K562 (cell line): Measurements from ENCODE around the gene ARHGEF7. TPM values are rescaled to one million over a fixed set of nuclear protein-coding genes. Genes with fewer than 3 reads are reported as not detected.

Source experiments
- ATAC-seq: fragments of 200-7000 bp; cut with Tn5 transposase; 3 replicates; pipeline ENCODE4 v1.9.1; 2020; ENCODE audit warnings: moderate library complexity
- BruUV-seq: library from RNA; stranded (reverse); fragments of 400-500 nt; replicated peaks from 2 replicates; lab custom pipeline; 2021; lab: Mats Ljungman, UMichigan
- CTCF ChIA-PET: fragments of 300-600 bp; formaldehyde crosslinking; extraction: SDS; loops from one replicate; lab custom pipeline; 2021; ENCODE audit warnings: low intra/inter-chr PET ratio; lab: Yijun Ruan, JAX
- POLR2A ChIA-PET: fragments of 300-600, 350-650 bp; sonication (Branson Sonifier 250); formaldehyde crosslinking; extraction: SDS; loops from one replicate; lab custom pipeline; 2021; ENCODE audit warnings: antibody characterized with exemption, inconsistent platforms; lab: Yijun Ruan, JAX
- DNase-seq, 4 experiments: peaks; one replicate each; pipeline versions ENCODE4 v3.0.0 to v3.0.0-alpha.2; 2011 to 2018; ENCODE audit warnings: low spot score in 3 of 4, mixed read lengths in 3 of 4; ENCODE audit errors: extremely low read depth in 1 of 4
- FAIRE-seq: peaks from 2 replicates; lab custom pipeline; 2011; peaks lifted over from hg19 to GRCh38; lab: Jason Lieb, UNC
- H2AFZ ChIP-seq: 2 replicates; pipeline ENCODE4 v1.6.0; 2011; ENCODE audit warnings: low read depth, low read length, control low read depth, inconsistent platforms
- H3K27ac ChIP-seq: fragments of 200-600 bp; 3 replicates; pipeline ENCODE4 v1.8.0; 2011; ENCODE audit warnings: low read depth, mild to moderate bottlenecking, control low read depth, inconsistent platforms, low read length, moderate library complexity, mixed read lengths; ENCODE audit errors: extremely low read depth
- H3K27me3 ChIP-seq, 2 experiments: fragments of 300-600 bp in 1 of 2; 2 replicates in 1 of 2; 3 replicates in 1 of 2; pipeline versions ENCODE4 v1.6.0 to v1.8.0; 2011; ENCODE audit warnings: inconsistent platforms in 2 of 2, low read length in 2 of 2, mild to moderate bottlenecking in 1 of 2, mixed read lengths in 1 of 2, moderate library complexity in 1 of 2; ENCODE audit not compliant: control insufficient read depth in 2 of 2, insufficient read depth in 2 of 2
- H3K36me3 ChIP-seq: fragments of 300-600 bp; 3 replicates; pipeline ENCODE4 v1.8.0; 2011; ENCODE audit warnings: mild to moderate bottlenecking, low read length, inconsistent platforms; ENCODE audit not compliant: control insufficient read depth, insufficient read depth
- H3K4me1 ChIP-seq, 2 experiments: fragments of 200-600 bp in 1 of 2; replicated peaks in 1 of 2; 2 replicates in 1 of 2; 3 replicates in 1 of 2; pipeline versions ENCODE4 v1.5.1 to v1.8.0; 2011; ENCODE audit warnings: inconsistent platforms in 2 of 2, low read length in 2 of 2, mild to moderate bottlenecking in 1 of 2, mixed read lengths in 1 of 2, moderate library complexity in 1 of 2; ENCODE audit not compliant: control insufficient read depth in 2 of 2, insufficient read depth in 2 of 2
- H3K4me2 ChIP-seq: 2 replicates; pipeline ENCODE4 v1.6.1; 2011; ENCODE audit warnings: low read length, control low read depth, inconsistent platforms, mixed read lengths; ENCODE audit not compliant: insufficient read depth
- H3K4me3 ChIP-seq: fragments of 200-600 bp; sonication (generic), shearing (Covaris generic); 2 replicates; pipeline ENCODE4 v1.5.1; 2016; ENCODE audit warnings: control low read depth, inconsistent platforms
- H3K79me2 ChIP-seq: fragments of 200-600 bp; 3 replicates; pipeline ENCODE4 v1.8.0; 2011; ENCODE audit warnings: low read length, inconsistent platforms; ENCODE audit not compliant: control insufficient read depth, insufficient read depth
- H3K9ac ChIP-seq, 2 experiments: 2 replicates each; pipeline versions ENCODE4 v1.6.0 to v1.6.1; 2011; ENCODE audit warnings: low read depth in 2 of 2, low read length in 2 of 2, control low read depth in 1 of 2, inconsistent platforms in 1 of 2, mild to moderate bottlenecking in 1 of 2, mixed read lengths in 1 of 2; ENCODE audit not compliant: insufficient read depth in 1 of 2
- H3K9me1 ChIP-seq: one replicate; pipeline ENCODE4 v1.6.0; 2011; ENCODE audit warnings: inconsistent platforms, mild to moderate bottlenecking, low read length, moderate library complexity; ENCODE audit not compliant: control insufficient read depth, insufficient read depth
- H3K9me3 ChIP-seq: replicated peaks from 2 replicates; pipeline ENCODE4 v1.5.1; 2011; ENCODE audit warnings: low read depth, low read length, inconsistent platforms; ENCODE audit not compliant: control insufficient read depth, insufficient read depth
- H4K20me1 ChIP-seq: replicated peaks from 2 replicates; pipeline ENCODE4 v1.6.1; 2011; ENCODE audit warnings: low read length, inconsistent platforms, mixed read lengths; ENCODE audit not compliant: control insufficient read depth, insufficient read depth
- BACH1 ChIP-seq: fragments of 200-800 bp; sonication (Bioruptor generic); IDR thresholded peaks from 2 replicates; pipeline ENCODE4 v1.6.1; 2016; ENCODE audit warnings: missing genetic modification characterization, missing compliant biosample characterization
- E2F5 ChIP-seq: sonication (generic); formaldehyde crosslinking; IDR thresholded peaks from 2 replicates; pipeline ENCODE4 v1.8.0; 2022; ENCODE audit warnings: mild to moderate bottlenecking, missing genetic modification reagents
- GMEB1 ChIP-seq: fragments of 250-450 bp; sonication (Bioruptor Pico); IDR thresholded peaks from 2 replicates; pipeline ENCODE4 v1.4.0; 2020; ENCODE audit warnings: mild to moderate bottlenecking
- HDAC3 ChIP-seq: fragments of 450-650 bp; IDR thresholded peaks from 2 replicates; pipeline ENCODE4 v1.6.1; 2018; ENCODE audit warnings: borderline replicate concordance, mild to moderate bottlenecking, moderate library complexity; ENCODE audit not compliant: partially characterized antibody
- HNRNPLL ChIP-seq: fragments of 200-400 bp; formaldehyde crosslinking; IDR thresholded peaks from 2 replicates; pipeline ENCODE4 v1.6.1; 2017; ENCODE audit warnings: low read length, low read depth, mild to moderate bottlenecking; ENCODE audit not compliant: poor library complexity, severe bottlenecking
- LEF1 ChIP-seq: fragments of 450-650 bp; IDR thresholded peaks from 2 replicates; pipeline ENCODE4 v1.6.1; 2016; ENCODE audit warnings: mild to moderate bottlenecking
- MTA1 ChIP-seq: fragments of 450-650 bp; IDR thresholded peaks from 2 replicates; pipeline ENCODE4 v1.6.1; 2017; ENCODE audit warnings: borderline replicate concordance
- PTRF ChIP-seq: fragments of 450-650 bp; IDR thresholded peaks from 2 replicates; pipeline ENCODE4 v1.6.1; 2016; ENCODE audit warnings: mild to moderate bottlenecking, missing genetic modification characterization, missing compliant biosample characterization
- RBM17 ChIP-seq: fragments of 200-400 bp; formaldehyde crosslinking; IDR thresholded peaks from 2 replicates; pipeline ENCODE4 v1.6.1; 2017; ENCODE audit warnings: low read depth, mild to moderate bottlenecking, low read length, borderline replicate concordance
- SNIP1 ChIP-seq: fragments of 450-650 bp; IDR thresholded peaks from 2 replicates; pipeline ENCODE4 v1.7.1; 2017; ENCODE audit warnings: low read depth, mild to moderate bottlenecking
- XRCC5 ChIP-seq: fragments of 200-400 bp; formaldehyde crosslinking; IDR thresholded peaks from 2 replicates; pipeline ENCODE4 v1.6.1; 2017; ENCODE audit warnings: low read depth, mild to moderate bottlenecking, low read length
- ZBTB12 ChIP-seq: fragments of 250-450 bp; sonication (Bioruptor Pico); IDR thresholded peaks from 2 replicates; pipeline ENCODE4 v1.4.0; 2020
- WGBS: fragments of 100-300 bp; shearing (Covaris generic); methylation state at CpG from one replicate; pipeline ENCODE4 v1.1.6; 2016; ENCODE audit warnings: low coverage, mixed read lengths; ENCODE audit not compliant: insufficient coverage; ENCODE audit errors: missing lambda C conversion rate; 5-methylcytosine and 5-hydroxymethylcytosine counted together
- in situ Hi-C: fragments of 300-500 bp; cut with MboI; formaldehyde crosslinking; loops from 4 replicates; pipeline ENCODE4 v1.15.0; 2018; ENCODE audit warnings: inconsistent platforms, mixed read lengths
- intact Hi-C: fragments of 100-400 bp; cut with micrococcal nuclease; formaldehyde crosslinking; loops from 2 replicates; pipeline ENCODE4 v1.14.2; 2022
- polyA plus RNA-seq, 8 experiments: library from polyadenylated mRNA; depleted of rRNA in 4 of 8; stranded (reverse) in 5 of 8; unstranded in 3 of 8; fragments of >200 nt; fragmentation: Nextera tagmentation in 2 of 8; fragmentation: Illumina TruSeq in 1 of 8; extraction: Ambion mirVana in 2 of 8; extraction: Trizol in 1 of 8; gene quantifications; 2 replicates each; pipeline versions ENCODE4 v1.2.1 to v1.2.3, GENCODE V29; 2011 to 2014; ENCODE audit warnings: inconsistent platforms in 1 of 8, missing spikeins in 1 of 8
- total RNA-seq, 7 experiments: library from RNA; depleted of rRNA in 6 of 7; stranded (reverse); fragments of >200 nt in 6 of 7; fragmentation: Illumina TruSeq in 2 of 7; extraction: Trizol in 2 of 7; gene quantifications; 2 replicates each; pipeline versions ENCODE4 v1.2.1 to v1.2.3, GENCODE V29; 2011 to 2021; ENCODE audit warnings: low replicate concordance in 1 of 7
- TF ChIP-seq, protein P1 (sequence below): IDR thresholded peaks from 3 replicates; pipeline ENCODE4 v1.6.1; 2011; ENCODE audit warnings: borderline replicate concordance, mild to moderate bottlenecking; ENCODE audit not compliant: insufficient read length, insufficient read depth

ARHGEF7 gene
- total and polyA plus RNA-seq, 9 of the 15 experiments (the other 6 are each of a cell fraction or from before 2014, with no cell fraction given): 2.1 to 26.8 (median 17.5) TPM

DNA sequence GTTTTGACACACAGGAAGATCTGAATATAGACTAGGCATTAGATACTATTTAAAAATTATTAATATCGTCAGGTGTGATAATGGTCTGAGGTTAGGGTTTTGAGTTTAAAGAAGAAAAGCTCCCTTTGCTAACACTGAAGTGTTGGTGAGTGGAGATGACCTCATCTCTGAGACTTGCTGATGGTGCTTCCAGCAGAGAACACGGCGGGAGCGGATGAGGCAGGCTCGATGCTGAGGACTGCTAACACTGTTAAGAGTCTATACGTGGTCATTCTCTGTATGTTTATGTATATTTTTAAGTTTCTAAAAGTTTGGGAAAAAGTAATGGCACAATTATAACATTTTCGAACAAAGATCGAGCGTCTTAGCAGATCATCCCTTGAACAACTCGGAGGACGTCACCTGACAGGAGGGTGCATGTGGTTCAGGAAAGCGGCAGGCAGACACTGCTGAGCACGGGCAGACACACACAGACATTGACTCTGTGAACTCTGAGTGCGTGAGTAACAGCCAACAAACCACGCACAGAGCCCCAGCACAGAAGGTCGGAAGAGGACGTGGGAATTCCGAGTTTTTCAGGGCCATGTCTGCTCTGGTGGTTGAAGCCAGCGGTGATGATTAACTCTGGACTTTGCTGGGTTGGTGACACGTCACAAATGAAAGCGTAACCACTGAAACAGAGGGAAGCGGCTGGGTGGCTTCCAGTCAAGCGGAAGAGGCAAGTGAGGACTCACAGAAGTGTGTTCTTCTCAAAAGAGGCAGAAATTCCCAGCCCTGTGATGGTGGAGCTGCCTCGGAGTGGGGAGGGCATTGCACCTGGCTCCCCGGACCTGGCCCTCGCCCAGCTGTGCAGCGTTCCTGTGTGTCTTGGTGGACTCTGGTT is 113.4 kb downstream of the ARHGEF7 start:
- no peaks in the 10 kb centered on the region for H4K20me1 ChIP-seq
- POLR2A ChIA-PET: interaction anchor here (1.0 kb wide), 1 partner anchor 11 kb away, joined by 3 read pairs; no protein-coding TSS in a partner anchor

More for the DNA sequence above, 113.4 kb downstream of the ARHGEF7 start:
- FAIRE-seq: no peak
- ATAC-seq: no peak
- no peaks in the 10 kb centered on the region for H3K9me1 ChIP-seq
- H3K27ac ChIP-seq: no peak overlapping the region
- peaks cover 7% of the 10 kb centered on the region; the same call in 1 of the 3 replicates for H3K36me3 ChIP-seq
- no peak overlapping the region for H2AFZ ChIP-seq
- no peaks in the 10 kb centered on the region for H3K4me1 ChIP-seq
- no peak overlapping the region for H3K4me3 ChIP-seq
- in situ Hi-C loops (no loop called here), intact Hi-C loops (loop anchor here (10.0 kb wide), 1 partner anchor 284 kb away; no protein-coding TSS in a partner anchor)
- CTCF ChIA-PET: no interaction called here
- no peaks in the 10 kb centered on the region for H3K27me3 ChIP-seq
- peaks cover 4% of the 10 kb centered on the region; the same call in 2 of the 3 replicates for H3K79me2 ChIP-seq
- DNase-seq: no peak
- H3K9ac ChIP-seq: no peak overlapping the region
- WGBS: 94% methylated on average over 22 of the region's 27 CpGs
- H3K4me2 ChIP-seq: no peak overlapping the region
- no peak for TF ChIP-seq PTRF
- no peak for TF ChIP-seq ZBTB12 (CRISPR knock-in tag)
- TF ChIP-seq SNIP1: no peak
- TF ChIP-seq HDAC3: no peak
- TF ChIP-seq, protein P1, sequence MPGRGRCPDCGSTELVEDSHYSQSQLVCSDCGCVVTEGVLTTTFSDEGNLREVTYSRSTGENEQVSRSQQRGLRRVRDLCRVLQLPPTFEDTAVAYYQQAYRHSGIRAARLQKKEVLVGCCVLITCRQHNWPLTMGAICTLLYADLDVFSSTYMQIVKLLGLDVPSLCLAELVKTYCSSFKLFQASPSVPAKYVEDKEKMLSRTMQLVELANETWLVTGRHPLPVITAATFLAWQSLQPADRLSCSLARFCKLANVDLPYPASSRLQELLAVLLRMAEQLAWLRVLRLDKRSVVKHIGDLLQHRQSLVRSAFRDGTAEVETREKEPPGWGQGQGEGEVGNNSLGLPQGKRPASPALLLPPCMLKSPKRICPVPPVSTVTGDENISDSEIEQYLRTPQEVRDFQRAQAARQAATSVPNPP: no peak
- no peak for TF ChIP-seq BACH1 (tag)
- no peak for TF ChIP-seq RBM17
- no peak for TF ChIP-seq XRCC5
- TF ChIP-seq HNRNPLL: no peak
- no peak for TF ChIP-seq E2F5 (CRISPR knock-in tag)
- TF ChIP-seq MTA1: no peak
- TF ChIP-seq LEF1: no peak
- TF ChIP-seq GMEB1: no peak
- BruUV-seq: no TSS peak
- H3K9me3 ChIP-seq: no peaks in the 10 kb centered on the region
